ENCODE results near the gene ALKBH5.
"Not testable (repeated sequence)": the region's sequence is repeated elsewhere in the genome, so short reads cannot be mapped to it uniquely, and the experiment has no call there.

ALKBH5 gene

DNA sequence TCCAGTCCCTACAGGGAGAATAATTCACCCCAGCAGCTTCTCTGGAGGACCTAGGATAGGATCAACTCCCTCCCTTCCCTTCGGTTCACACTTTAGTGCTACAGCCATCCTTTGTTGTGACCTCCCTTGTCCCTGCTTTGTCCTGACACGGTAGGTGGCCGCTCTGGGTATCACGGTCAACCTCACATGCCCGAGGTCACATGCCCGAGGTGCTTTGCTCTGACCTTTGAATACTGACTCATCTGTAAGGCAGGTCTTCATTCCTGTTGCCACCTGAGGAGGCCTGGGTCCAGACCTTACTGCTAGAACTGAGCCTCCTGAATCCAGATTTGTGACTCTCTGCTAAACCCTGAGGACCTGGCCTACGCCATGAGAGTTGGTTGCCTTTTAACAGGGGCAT, 19.7 kb downstream of the ALKBH5 start:
- in situ Hi-C loops (cut with HindIII; ENCODE audit: low pct_ligation_motif_present, low pct_unique_long_range_greater_than_20kb, low sequenced_read_pairs): no loop called here
- DNase-seq: no peak

DNA sequence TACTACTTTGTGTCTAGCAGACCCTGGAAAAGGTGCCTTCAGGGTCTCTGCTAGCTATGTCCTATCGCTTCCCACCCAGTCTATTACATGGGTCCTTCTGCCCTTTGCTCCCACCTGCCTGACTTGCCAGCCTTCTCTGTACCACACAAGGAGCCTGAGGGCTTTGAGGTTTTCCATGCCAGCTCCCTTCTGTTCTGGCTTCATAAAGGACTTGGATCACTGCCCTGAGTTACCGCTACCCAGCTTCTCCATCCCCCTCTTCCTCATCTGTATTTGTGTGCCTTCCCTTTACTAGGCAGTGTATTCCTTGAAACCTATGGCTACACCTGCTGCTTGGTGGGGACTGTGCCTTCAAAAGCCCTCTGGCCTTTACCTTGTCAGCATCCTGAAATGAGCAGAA, 22.2 kb downstream of the ALKBH5 start:
- in situ Hi-C loops (cut with HindIII; ENCODE audit: low pct_ligation_motif_present, low pct_unique_long_range_greater_than_20kb, low sequenced_read_pairs): no loop called here
- DNase-seq: no peak

DNA sequence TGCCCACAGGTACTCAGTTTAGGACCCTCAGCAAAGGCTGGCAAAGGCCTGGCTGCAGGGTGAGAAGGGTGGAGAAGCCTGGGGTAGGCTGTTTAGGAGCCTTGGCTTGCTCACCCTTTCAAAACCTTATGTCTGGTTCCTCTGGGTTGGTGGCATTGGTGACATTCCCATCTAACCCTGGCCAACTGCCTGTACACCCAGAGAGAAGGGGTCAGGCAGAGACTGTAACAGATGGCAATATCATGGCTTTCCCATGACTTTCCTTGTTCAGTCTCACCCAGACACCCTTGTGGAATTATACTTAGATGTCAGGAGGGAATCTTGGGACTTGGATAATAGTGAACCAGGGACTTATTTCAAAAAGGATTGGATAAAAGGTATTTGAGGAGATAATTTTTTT, 23.3 kb downstream of the ALKBH5 start:
- in situ Hi-C loops (cut with HindIII; ENCODE audit: low pct_ligation_motif_present, low pct_unique_long_range_greater_than_20kb, low sequenced_read_pairs): no loop called here
- DNase-seq: no peak

DNA sequence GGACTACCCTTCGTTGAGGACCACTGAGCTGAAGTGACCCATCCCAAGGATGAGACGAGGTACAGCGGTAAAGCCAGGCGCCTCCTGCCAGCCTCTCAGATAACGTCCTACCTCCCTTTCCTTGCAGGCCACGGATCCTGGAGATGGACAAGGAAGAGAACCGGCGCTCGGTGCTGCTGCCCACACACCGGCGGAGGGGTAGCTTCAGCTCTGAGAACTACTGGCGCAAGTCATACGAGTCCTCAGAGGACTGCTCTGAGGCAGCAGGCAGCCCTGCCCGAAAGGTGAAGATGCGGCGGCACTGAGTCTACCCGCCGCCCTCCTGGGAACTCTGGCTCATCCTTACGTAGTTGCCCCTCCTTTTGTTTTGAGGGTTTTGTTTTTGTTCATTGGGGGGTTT, 24.5 kb downstream of the ALKBH5 start:
- DNase-seq: no peak
- in situ Hi-C loops (cut with HindIII; ENCODE audit: low pct_ligation_motif_present, low pct_unique_long_range_greater_than_20kb, low sequenced_read_pairs): no loop called here

DNA sequence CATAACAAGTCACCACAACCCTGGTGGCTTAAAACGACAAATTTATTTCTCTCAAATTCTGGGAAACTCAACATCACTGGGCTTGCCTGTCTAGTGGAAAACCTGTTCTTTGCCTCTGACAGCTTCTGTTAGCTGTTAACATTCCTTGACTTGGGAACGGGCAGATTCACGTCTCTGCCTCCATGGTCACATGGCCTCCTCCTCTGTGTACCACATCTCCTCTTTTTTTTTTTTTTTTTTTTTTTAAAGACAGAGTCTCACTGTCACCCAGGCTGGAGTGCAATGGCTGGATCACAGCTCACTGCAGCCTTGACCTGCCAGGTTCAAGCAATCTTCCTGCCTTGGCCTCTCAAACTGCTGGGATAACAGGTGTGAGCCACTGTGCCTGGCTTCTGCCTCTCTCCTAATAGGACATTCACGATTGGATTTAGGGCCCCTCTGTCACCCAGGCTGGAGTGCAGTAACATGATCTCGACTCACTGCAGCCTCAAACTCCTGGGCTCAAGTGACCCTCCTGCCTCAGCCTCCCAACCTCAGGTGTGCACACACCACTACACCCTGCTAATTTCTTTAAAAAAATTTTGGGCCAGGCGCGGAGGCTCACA, 30.1 kb downstream of the ALKBH5 start:
- in situ Hi-C loops (cut with HindIII; ENCODE audit: low pct_ligation_motif_present, low pct_unique_long_range_greater_than_20kb, low sequenced_read_pairs): no loop called here
- DNase-seq: no peak

DNA sequence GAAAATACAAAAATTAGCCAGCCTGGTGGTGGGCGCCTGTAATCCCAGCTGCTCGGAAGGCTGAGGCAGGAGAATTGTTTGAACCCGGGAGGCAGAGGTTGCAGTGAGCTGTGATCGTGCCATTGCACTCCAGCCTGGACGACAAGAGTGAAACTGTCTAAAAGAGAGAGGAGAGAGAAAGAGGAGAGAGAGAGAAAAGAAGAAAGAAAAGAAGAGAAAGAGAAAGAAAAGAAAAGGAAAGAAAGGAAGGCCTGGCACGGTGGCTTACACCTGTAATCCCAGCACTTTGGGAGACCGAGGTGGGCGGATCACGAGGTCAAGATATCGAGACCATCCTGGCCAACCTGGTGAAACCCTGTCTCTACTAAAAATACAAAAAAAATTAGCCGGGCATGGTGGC, 33.3 kb downstream of the ALKBH5 start:
- DNase-seq; in situ Hi-C loops (cut with HindIII; ENCODE audit: low pct_ligation_motif_present, low pct_unique_long_range_greater_than_20kb, low sequenced_read_pairs): not testable (repeated sequence)

DNA sequence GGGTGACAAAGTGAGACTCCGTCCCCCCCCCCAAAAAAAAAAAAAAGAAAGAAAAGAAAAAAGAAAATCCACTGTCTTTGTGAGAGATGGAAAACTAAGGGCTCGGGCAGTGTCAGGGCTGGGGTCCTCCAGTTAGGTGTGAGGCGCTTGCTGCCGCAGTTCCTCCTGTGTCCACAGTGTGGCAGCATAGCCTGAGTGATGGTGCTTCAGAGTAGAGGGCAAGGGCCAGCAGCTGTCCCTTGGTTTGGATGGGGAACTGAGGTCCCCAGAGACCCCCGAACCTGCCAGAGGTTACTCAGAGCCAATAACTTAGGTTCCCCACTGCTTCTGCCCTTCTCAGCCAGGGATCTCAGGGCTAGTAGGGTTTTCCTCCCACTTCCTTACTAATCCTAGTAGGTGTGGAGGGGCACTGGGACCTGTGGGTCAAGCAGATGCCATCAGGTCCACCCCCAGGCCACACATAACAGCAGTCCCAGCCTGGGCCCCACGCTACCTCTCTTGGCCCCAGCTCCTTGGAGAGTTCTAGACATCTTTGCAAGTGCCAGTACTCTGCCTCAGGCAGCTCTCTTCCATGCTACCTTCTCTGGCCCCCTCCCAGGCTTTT, 33.9 kb downstream of the ALKBH5 start:
- in situ Hi-C loops (cut with HindIII; ENCODE audit: low pct_ligation_motif_present, low pct_unique_long_range_greater_than_20kb, low sequenced_read_pairs): no loop called here
- peak; percentile 73 for DNase-seq

DNA sequence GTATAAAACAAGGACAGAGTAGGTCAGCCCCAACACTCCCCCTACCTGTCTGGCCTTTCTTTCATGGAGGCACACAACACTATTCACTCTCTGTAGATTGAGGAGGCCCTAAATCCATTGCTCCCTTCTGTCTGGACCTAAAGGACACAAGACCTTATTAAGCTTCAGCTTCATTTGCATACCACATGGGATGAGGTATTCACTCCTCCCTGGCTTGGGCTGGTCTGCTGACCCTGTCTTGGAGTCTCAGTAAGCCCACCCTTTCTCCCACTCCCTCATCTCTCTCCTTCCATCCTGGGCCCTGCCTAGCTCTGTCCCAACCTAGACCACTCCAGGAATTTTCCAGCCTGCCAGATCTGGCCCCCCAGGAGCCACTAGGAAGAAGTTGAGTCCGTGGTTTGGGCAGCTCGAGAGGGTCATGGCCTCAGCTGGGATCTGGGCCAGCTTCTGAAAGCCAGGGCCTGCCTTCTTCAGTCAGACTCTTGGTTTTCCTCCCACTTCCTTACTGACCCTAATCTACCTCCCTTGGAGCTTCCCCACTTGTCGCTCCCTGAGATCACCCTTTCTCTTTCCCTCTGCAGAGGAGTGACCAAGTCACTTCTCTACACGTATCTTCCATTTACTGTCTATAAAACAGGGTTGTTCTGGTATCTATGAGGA, 35.3 kb downstream of the ALKBH5 start:
- in situ Hi-C loops (cut with HindIII; ENCODE audit: low pct_ligation_motif_present, low pct_unique_long_range_greater_than_20kb, low sequenced_read_pairs): no loop called here
- peak; percentile 37 for DNase-seq

DNA sequence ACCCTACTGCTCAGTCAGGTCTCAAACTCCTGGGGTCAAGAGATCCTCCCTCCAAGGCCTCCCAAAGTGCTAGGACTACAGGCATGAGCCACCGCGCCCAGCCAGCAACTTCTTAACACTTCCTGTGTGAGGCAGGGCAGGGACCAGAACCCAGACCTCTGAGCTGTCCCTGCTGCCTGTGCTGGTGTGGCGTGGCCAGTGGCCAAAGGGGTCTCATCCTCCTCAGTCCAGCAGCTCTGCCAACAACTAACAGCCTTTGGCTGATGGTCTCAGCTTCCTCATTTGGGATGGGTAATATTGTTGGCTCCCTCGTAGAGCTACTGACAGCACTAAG, 40.4 kb downstream of the ALKBH5 start:
- DNase-seq: no peak
- in situ Hi-C loops (cut with HindIII; ENCODE audit: low pct_ligation_motif_present, low pct_unique_long_range_greater_than_20kb, low sequenced_read_pairs): no loop called here

DNA sequence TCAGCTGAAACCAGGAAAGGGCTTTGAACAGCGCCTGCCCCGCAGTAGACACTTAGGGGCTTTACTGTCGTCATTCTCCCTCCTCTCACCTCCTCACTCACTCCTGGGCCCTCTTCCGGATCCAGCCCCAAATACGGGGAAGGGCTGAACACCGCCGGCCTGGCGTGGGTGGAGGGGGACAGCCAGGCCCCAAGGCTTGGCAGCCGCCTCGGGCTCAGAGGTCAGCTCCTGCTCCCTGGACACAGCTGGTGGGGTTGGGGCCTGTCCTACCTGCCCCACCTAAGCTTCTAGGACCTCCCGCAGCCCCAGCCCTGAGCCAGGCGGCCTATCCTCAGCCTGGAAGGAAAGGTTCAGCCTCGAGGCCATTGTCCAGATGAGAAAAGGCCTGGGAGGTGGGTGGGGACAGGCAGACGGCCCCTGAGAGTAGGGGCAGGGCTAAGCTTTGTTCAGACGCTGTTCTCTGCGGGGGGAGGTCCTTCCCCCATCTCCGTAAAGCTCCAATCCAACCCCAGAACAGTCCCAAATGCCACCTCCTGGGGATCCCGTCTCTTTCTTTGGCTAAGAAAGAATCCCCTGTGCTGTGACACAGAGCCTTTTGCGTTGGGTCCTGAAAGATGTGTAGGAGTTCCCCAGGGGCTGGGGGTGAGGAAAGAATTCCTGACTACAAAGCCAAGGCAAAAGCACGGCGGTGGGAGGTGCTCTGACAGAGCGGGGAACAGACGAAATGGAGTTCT, 40.9 kb downstream of the ALKBH5 start:
- in situ Hi-C loops (cut with HindIII; ENCODE audit: low pct_ligation_motif_present, low pct_unique_long_range_greater_than_20kb, low sequenced_read_pairs): no loop called here
- DNase-seq: no peak

DNA sequence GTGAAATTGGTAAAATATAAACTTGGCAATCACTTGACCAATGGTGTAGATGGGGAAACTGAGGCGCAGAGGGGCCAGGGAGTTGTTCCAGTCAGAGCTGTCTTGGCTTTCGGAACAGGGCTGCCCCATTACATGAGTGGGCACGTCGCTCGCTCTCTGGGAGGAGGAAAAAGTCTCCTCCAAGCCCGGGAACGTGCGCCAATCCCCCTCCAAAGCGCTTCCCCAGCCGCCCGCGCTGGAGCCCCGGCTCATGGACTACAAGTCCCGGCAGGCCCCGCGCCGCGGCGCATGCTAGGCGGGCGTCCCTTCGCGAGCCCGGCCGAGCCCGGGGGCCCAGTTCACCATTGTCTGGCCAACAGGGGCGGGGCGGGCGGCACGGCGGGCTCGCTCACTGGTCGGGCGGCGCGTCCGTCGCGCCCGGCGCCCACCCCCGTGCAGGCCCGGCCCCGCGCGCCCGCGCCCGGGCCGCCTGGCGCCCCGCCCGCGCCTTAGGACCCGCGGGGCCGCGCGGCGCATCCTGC, 41.6 kb downstream of the ALKBH5 start, which contains the start of gene LLGL1:
Gene LLGL1, plus strand, starts transcription at position 515 of the 521 bp plus-strand sequence. CDS start 48 bp downstream, outside the sequence.
- peak; percentile 95 for DNase-seq
- in situ Hi-C loops (cut with HindIII; ENCODE audit: low pct_ligation_motif_present, low pct_unique_long_range_greater_than_20kb, low sequenced_read_pairs): no loop called here

DNA sequence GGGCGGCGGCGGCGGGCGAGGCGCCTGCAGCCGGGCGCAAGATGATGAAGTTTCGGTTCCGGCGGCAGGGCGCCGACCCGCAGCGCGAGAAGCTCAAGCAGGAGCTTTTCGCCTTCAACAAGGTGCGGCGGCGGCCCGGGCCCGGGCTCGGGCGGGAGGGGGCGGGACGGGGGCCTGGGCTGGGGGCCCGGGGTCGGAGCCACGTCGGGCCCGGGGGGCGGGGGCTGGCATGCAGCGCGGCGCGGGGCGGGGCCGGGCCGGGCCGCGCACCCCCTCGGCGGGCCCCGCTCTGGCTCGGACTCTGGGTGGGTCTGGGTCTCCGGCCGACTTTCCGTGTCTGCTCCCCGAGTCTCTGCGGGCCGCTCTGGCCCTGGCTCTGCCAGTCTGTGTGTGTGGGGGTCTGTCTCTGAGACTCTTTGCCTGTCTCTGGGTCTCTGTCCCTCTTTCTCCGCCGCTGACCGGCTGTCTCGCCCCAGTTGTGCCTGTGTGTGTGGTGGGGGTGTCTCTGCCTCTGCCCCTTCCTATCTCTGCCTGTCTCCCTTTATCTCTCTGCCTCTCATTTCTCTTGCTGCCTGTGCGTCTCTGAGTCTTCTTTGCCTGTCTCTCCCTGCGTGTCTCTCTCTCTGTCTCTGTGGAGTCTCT, 42.1 kb downstream of the ALKBH5 start:
- no peak for DNase-seq
- in situ Hi-C loops (cut with HindIII; ENCODE audit: low pct_ligation_motif_present, low pct_unique_long_range_greater_than_20kb, low sequenced_read_pairs): no loop called here

DNA sequence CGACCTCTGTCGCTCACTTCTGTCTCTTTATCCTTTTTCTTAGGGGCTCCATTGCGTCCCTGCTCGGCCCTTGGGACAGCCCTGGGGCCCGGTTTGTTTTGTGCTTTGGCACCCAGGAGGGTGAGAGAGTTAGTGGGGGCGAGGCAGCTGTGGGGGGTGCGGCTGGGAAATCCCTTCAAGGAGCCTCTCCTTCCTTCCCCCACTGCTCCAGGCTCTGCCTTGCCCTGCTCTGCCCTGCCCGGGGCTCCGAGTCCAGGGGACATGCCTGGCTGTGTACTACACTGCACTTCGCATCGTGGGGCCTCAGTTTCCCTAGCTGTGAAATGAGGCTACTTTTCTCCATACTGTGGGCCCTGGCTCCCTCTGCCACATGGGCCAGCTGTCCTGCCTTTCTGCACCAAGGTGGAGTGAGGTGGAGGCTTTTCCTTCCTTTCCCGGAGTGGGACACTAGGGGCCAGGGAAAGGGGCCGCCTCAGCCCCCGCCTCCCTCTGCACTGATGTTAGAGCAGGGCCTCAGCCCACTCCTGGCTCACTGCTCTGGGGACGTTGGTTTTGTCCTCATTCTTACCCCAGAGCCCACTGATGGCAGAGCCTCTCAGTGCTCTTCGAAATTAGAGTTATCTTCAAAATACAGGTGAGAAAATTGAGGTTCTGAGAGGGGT, 42.8 kb downstream of the ALKBH5 start:
- in situ Hi-C loops (cut with HindIII; ENCODE audit: low pct_ligation_motif_present, low pct_unique_long_range_greater_than_20kb, low sequenced_read_pairs): no loop called here
- no peak for DNase-seq

DNA sequence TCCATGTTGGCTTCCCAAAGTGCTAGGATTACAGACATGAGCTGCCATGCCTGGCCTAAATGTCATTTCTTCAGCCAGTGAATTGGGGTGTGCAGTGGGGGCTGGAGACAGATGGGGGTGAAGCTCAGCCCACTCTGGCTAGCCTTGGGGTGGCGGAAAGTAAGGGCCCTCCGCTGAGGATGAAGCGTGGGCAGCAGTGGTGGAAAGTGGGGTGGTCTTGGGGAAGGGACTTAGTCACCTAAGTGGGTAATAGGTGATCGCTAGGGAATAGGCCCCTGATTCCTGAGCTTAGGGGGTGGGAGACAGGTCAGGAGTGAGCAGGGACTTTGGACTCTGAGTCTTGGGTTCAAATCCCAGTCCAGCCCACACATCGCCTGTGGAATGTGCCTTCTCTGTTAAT, 44.0 kb downstream of the ALKBH5 start:
- DNase-seq: no peak
- in situ Hi-C loops (cut with HindIII; ENCODE audit: low pct_ligation_motif_present, low pct_unique_long_range_greater_than_20kb, low sequenced_read_pairs): no loop called here

DNA sequence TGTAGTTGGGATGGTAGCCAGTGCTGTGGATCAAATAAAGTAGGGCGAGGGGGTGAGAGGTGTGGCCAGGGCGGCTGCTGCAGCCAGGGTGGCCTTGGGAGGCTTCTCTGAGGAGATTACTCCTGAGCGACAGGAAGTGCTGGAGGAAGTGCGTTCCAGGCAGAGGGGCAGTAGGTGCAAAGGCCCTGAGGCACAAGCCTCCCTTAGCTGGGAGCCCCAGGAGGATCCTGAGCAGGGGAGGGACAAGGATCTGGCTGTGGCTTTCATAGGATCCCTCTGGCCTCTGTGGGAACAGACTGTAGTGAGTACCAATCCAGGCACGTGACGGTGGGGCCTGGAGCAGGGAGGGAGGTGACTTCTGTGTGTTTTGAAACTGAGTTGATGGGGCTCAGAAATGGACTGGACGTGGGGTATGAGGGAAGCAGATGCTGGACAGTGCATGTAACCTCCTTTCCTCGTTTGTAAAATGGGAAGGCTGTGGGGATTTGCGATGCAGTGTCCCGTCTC, 44.6 kb downstream of the ALKBH5 start:
- DNase-seq: no peak
- in situ Hi-C loops (cut with HindIII; ENCODE audit: low pct_ligation_motif_present, low pct_unique_long_range_greater_than_20kb, low sequenced_read_pairs): no loop called here

DNA sequence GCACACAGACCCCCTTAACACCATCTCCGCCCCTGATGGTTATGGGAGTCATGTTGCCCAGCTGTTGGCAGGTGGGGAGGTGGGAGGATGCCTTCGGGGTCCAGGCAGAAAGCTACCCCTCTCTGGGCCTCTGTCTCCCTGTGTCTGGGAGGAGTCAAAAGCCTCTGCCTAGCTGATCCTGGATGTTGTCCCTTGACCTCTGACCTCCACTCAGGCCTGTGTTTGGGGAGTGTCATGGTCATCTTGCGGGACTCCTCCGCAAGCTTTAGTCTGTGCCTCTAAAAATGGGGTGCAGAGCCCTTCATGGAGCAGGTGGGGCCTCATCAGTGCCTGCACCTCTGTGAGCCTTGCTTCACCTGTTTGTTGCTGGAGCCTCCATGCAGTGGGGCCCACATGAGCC, 45.6 kb downstream of the ALKBH5 start:
- in situ Hi-C loops (cut with HindIII; ENCODE audit: low pct_ligation_motif_present, low pct_unique_long_range_greater_than_20kb, low sequenced_read_pairs): no loop called here
- no peak for DNase-seq

DNA sequence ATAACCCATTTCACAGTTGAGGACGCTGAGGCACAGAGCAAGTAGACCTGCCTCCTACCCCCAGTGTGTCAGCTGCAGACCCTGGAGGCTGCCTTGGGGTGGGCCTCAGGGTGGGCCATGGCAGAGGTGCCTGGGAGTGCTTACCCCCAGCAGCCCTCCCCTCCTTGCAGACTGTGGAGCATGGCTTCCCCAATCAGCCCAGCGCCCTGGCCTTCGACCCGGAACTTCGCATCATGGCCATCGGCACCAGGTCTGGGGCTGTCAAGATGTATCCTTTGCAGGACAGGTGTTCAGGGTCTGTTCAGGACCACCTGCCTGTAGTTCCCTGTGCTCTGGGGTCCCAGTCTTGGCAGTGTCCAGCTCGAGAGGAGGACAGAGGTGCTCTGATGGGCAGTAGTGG, 46.1 kb downstream of the ALKBH5 start:
- in situ Hi-C loops (cut with HindIII; ENCODE audit: low pct_ligation_motif_present, low pct_unique_long_range_greater_than_20kb, low sequenced_read_pairs): no loop called here
- DNase-seq: no peak

Data from ACHN (cell line).